ENCODE data around the gene MED12L.

DNA sequence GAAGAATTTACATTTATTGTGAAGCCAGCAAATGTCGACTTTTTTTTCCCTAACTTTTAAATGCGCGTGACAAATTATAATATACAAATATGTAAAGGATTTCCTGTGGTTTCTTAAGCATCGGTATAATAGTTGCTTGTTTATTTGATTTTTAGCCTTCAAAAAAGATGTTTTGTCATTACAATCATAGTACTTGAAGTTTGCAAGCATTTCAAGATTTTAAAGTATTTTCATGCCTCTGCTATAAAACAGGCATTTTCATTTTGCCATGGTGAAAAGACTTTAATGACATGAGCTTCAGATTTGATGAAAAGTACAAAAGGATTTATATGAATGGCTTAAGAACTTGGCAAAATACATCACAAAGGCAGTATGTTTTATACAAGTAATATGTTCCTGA is 308.5 kb downstream of the MED12L start:
- TF ChIP-seq, protein P1, sequence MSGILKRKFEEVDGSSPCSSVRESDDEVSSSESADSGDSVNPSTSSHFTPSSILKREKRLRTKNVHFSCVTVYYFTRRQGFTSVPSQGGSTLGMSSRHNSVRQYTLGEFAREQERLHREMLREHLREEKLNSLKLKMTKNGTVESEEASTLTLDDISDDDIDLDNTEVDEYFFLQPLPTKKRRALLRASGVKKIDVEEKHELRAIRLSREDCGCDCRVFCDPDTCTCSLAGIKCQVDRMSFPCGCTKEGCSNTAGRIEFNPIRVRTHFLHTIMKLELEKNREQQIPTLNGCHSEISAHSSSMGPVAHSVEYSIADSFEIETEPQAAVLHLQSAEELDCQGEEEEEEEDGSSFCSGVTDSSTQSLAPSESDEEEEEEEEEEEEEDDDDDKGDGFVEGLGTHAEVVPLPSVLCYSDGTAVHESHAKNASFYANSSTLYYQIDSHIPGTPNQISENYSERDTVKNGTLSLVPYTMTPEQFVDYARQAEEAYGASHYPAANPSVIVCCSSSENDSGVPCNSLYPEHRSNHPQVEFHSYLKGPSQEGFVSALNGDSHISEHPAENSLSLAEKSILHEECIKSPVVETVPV (CRISPR knock-in tag; IDR thresholded peaks at IDR 0.05), result no peak
- TF ChIP-seq RARB (CRISPR knock-in tag; IDR thresholded peaks at IDR 0.05) (no peak), SNAI2 (CRISPR knock-in tag; IDR thresholded peaks at IDR 0.05) (no peak), GLIS3 (CRISPR knock-in tag; IDR thresholded peaks at IDR 0.05) (no peak)
- TF ChIP-seq, protein P2, sequence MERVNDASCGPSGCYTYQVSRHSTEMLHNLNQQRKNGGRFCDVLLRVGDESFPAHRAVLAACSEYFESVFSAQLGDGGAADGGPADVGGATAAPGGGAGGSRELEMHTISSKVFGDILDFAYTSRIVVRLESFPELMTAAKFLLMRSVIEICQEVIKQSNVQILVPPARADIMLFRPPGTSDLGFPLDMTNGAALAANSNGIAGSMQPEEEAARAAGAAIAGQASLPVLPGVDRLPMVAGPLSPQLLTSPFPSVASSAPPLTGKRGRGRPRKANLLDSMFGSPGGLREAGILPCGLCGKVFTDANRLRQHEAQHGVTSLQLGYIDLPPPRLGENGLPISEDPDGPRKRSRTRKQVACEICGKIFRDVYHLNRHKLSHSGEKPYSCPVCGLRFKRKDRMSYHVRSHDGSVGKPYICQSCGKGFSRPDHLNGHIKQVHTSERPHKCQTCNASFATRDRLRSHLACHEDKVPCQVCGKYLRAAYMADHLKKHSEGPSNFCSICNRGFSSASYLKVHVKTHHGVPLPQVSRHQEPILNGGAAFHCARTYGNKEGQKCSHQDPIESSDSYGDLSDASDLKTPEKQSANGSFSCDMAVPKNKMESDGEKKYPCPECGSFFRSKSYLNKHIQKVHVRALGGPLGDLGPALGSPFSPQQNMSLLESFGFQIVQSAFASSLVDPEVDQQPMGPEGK (CRISPR knock-in tag; IDR thresholded peaks at IDR 0.05; ENCODE audit: borderline replicate concordance), result no peak
- TF ChIP-seq, protein P3, sequence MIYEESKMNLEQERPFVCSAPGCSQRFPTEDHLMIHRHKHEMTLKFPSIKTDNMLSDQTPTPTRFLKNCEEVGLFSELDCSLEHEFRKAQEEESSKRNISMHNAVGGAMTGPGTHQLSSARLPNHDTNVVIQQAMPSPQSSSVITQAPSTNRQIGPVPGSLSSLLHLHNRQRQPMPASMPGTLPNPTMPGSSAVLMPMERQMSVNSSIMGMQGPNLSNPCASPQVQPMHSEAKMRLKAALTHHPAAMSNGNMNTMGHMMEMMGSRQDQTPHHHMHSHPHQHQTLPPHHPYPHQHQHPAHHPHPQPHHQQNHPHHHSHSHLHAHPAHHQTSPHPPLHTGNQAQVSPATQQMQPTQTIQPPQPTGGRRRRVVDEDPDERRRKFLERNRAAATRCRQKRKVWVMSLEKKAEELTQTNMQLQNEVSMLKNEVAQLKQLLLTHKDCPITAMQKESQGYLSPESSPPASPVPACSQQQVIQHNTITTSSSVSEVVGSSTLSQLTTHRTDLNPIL (CRISPR knock-in tag; IDR thresholded peaks at IDR 0.05; ENCODE audit: low read depth), result no peak
